Stimulated activated CD4-positive, alpha-beta T cell treated with anti-CD3 and anti-CD28 coated beads, Interleukin-15, amount 100 ng/mL, for 1 hour (primary cell): ENCODE measurements around the gene MFSD12.
A peak's percentile ranks its signal among the peaks of the same experiment; 100 is the strongest.
"Not testable (repeated sequence)": the region's sequence is repeated elsewhere in the genome, so short reads cannot be mapped to it uniquely, and the experiment has no call there.

Experiments
- DNase-seq, 2 donors: peaks; one replicate each; pipeline ENCODE4 v3.0.0-alpha.2; 2020; ENCODE audit warnings: low read depth in 1 of 2, low spot score in 1 of 2

The MFSD12 gene

GRCh38 chr19:3585301-3586126 is 28.1 kb upstream of the MFSD12 start, which contains the start of gene GIPC3:
GIPC3 (plus strand) TSS chr19:3585478; CDS start chr19:3585598, 120 bp downstream.
- no peak for DNase-seq

GRCh38 chr19:3584036-3584802 is 26.8 kb upstream of the MFSD12 start:
- not testable (repeated sequence) for DNase-seq

- not testable (repeated sequence) for DNase-seq
These were observed 24.4 kb upstream of the MFSD12 start for GRCh38 chr19:3581792-3582191.

- DNase-seq: no peak
These were observed 23.0 kb upstream of the MFSD12 start for GRCh38 chr19:3580156-3580934.

GRCh38 chr19:3578390-3578789 is 21.0 kb upstream of the MFSD12 start:
- no peak for DNase-seq

- no peak for DNase-seq
These were observed 20.4 kb upstream of the MFSD12 start for GRCh38 chr19:3577723-3578344.

GRCh38 chr19:3576696-3577443 is 19.5 kb upstream of the MFSD12 start:
- no peak for DNase-seq

GRCh38 chr19:3575949-3576673 is 18.7 kb upstream of the MFSD12 start:
- DNase-seq: no peak

- no peak for DNase-seq
These were observed 17.9 kb upstream of the MFSD12 start for GRCh38 chr19:3575260-3575741.

GRCh38 chr19:3573858-3574637 is 16.7 kb upstream of the MFSD12 start:
- DNase-seq: peak; percentile 56 to 64

- no peak for DNase-seq
These were observed 15.9 kb upstream of the MFSD12 start for GRCh38 chr19:3573162-3573857.

- DNase-seq: no peak
These were observed 15.4 kb upstream of the MFSD12 start, which contains the start of gene HMG20B for GRCh38 chr19:3572855-3573161. HMG20B (plus strand) TSS chr19:3572944; CDS start chr19:3573310, 366 bp downstream.

- peak; percentile 99 for DNase-seq
These were observed 14.9 kb upstream of the MFSD12 start for GRCh38 chr19:3572132-3572854.

- DNase-seq: no peak
These were observed 13.2 kb upstream of the MFSD12 start for GRCh38 chr19:3570606-3571011.

- DNase-seq: not testable (repeated sequence)
These were observed 12.7 kb upstream of the MFSD12 start for GRCh38 chr19:3570042-3570441.

GRCh38 chr19:3565139-3565538 is 7.8 kb upstream of the MFSD12 start:
- no peak for DNase-seq

- no peak for DNase-seq
These were observed 6.5 kb upstream of the MFSD12 start for GRCh38 chr19:3563709-3564524.
